BE2C (cell line): ENCODE results near the gene ME3.

Experiments used
- DNase-seq: peaks from one replicate; pipeline ENCODE4 v3.0.0-alpha.2; 2020
- H3K27me3 ChIP-seq: fragments of 250-450 bp; sonication (Bioruptor Pico); 2 replicates; pipeline ENCODE4 v1.5.1; 2020; ENCODE audit warnings: mild to moderate bottlenecking
- H3K36me3 ChIP-seq: fragments of 250-450 bp; sonication (Bioruptor Pico); 2 replicates; pipeline ENCODE4 v1.5.1; 2020; ENCODE audit warnings: mild to moderate bottlenecking
- H3K4me1 ChIP-seq: fragments of 250-450 bp; sonication (Bioruptor Pico); 2 replicates; pipeline ENCODE4 v1.5.1; 2020
- H3K4me3 ChIP-seq: 2 replicates; pipeline ENCODE4 v1.5.1; 2011; ENCODE audit warnings: low read depth, low read length
- H3K9me3 ChIP-seq: fragments of 250-450 bp; sonication (Bioruptor Pico); 2 replicates; pipeline ENCODE4 v1.5.1; 2020
- CTCF ChIP-seq: IDR thresholded peaks from 2 replicates; pipeline ENCODE4 v1.5.1; 2012; ENCODE audit warnings: mild to moderate bottlenecking, low read depth, low read length

The ME3 gene

DNA sequence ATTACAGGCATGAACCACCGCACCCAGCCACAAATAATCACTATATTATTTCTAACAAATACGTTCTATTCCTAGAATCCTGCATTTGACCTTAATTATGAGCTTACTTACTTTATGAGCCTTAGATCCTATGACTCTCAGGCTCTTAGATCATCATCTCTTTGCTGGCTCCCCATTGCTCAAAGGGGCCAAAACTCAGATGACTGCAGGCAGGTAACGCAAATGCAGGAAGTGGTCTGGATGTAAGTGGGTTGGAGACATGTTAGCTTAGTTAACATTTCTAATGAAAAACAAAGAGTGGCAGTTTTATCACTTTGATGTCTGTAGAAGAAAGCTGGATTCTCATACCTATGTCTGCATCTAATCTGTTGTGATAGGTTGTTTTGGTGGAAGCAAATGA lies 274.3 kb downstream of the ME3 start:
- DNase-seq = no peak
- no peaks in the 10 kb centered on the region for H3K27me3 ChIP-seq
- TF ChIP-seq CTCF = no peak
- no peak overlapping the region for H3K4me3 ChIP-seq
- H3K36me3 ChIP-seq = no peaks in the 10 kb centered on the region
- H3K9me3 ChIP-seq = no peaks in the 10 kb centered on the region
- H3K4me1 ChIP-seq = no peaks in the 10 kb centered on the region

DNA sequence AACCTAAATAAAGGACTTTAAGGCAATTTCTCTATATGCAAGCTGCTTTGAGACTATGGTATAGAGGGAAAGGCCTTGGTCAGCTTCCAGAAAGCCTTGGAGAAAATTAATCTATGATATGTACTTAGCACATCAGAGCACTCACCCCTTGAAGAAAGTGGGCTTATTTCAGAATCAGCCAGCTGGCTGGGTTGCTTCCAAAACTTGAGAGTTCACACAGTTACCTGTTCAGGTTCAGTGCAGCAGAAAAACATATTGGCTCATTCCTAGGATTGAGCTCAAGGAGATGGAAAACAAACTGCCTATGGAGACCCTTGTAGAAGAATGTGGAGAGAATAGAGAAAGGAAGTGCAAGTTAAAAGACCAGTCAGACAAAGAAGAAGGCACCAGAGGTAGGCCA lies 275.1 kb downstream of the ME3 start:
- H3K4me3 ChIP-seq = no peak overlapping the region
- no peak for DNase-seq
- H3K36me3 ChIP-seq = no peaks in the 10 kb centered on the region
- no peaks in the 10 kb centered on the region for H3K27me3 ChIP-seq
- TF ChIP-seq CTCF = no peak
- H3K9me3 ChIP-seq = no peaks in the 10 kb centered on the region
- no peaks in the 10 kb centered on the region for H3K4me1 ChIP-seq

GRCh38 chr11:86396396-86396795 lies 276.0 kb downstream of the ME3 start:
- DNase-seq = no peak
- Histone ChIP-seq H3K4me3 (no peak overlapping the region), H3K4me1 (no peaks in the 10 kb centered on the region), H3K27me3 (no peaks in the 10 kb centered on the region), H3K9me3 (no peaks in the 10 kb centered on the region), H3K36me3 (no peaks in the 10 kb centered on the region)
- no peak for TF ChIP-seq CTCF

DNA sequence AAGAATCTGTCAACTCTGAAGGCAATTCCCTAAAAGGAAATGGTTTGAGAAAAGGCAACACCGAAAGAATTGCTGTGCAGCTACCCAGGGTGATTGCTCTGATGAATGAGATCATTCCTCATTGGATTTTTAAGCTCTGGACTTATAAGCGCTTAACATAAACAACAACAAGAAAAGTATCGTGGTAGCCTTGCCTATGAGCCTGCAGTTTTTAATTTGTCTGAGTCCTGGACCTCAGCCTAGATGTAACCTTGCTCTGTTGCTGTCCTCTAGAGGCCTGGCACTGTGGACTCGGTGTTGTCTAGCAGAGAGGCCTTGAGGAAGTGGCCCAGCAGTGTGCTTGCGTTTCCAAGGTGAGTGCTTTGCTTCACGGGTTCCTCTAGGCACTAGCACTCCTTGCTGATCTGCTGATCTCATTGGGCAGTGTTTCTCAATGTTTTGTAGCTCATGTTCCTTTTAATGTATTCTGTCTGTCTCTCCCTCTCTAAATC lies 277.3 kb downstream of the ME3 start:
- TF ChIP-seq CTCF = no peak
- DNase-seq = no peak
- no peak overlapping the region for H3K4me3 ChIP-seq

More for the DNA sequence above, 277.3 kb downstream of the ME3 start:
- Histone ChIP-seq H3K27me3 (no peaks in the 10 kb centered on the region), H3K4me1 (no peaks in the 10 kb centered on the region), H3K9me3 (no peaks in the 10 kb centered on the region), H3K36me3 (no peaks in the 10 kb centered on the region)
